Kidney glomerular epithelial cell (primary cell): ENCODE measurements around the gene GOLGA6A.
A peak's percentile ranks its signal among the peaks of the same experiment; 100 is the strongest.
"Not testable (repeated sequence)": the region's sequence is repeated elsewhere in the genome, so short reads cannot be mapped to it uniquely, and the experiment has no call there.

Experiments
- DNase-seq: peaks from one replicate; lab custom pipeline; 2025; lab: John Stamatoyannopoulos, UW

Gene GOLGA6A

DNA sequence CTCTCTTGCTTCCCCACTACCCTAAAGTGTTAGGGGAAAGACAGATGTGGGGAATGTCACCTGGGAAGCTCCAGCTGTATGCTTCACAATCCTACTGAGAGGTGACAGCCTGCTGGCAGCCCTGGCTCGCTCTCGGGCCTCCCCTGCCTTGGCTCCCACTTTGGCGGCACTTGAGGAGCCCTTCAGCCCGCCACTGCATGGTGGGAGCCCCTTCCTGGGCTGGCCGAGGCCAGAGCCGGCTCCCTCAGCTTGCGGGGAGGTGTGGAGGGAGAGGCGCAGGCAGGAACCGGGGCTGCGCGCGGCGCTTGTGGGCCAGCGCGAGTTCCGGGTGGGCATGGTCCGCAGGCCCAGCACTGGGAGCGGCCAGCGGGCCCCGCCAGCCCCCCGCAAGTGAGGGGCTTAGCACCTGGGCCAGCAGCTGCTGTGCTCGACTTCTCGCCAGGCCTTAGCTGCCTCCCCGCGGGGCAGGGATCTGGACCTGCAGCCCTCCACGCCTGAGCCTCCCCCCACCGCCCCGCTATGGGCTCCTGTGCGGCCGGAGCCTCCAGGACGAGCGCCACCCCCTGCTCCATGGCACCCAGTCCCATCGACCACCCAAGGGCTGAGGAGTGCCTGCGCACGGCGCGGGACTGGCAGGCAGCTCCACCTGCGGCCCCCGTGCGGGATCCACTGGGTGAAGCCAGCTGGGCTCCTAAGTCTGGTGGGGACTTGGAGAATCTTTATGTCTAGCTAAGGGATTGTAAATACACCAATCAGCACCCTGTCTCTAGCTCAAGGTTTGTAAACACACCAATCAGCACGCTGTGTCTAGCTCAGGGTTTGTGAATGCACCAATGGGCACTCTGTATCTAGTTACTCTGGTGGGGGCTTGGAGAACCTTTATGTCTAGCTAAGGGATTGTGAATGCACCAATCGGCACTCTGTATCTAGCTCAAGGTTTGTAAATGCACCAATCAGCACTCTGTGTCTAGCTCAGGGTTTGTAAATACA is 29.8 kb downstream of the GOLGA6A start:
- not testable (repeated sequence) for DNase-seq

DNA sequence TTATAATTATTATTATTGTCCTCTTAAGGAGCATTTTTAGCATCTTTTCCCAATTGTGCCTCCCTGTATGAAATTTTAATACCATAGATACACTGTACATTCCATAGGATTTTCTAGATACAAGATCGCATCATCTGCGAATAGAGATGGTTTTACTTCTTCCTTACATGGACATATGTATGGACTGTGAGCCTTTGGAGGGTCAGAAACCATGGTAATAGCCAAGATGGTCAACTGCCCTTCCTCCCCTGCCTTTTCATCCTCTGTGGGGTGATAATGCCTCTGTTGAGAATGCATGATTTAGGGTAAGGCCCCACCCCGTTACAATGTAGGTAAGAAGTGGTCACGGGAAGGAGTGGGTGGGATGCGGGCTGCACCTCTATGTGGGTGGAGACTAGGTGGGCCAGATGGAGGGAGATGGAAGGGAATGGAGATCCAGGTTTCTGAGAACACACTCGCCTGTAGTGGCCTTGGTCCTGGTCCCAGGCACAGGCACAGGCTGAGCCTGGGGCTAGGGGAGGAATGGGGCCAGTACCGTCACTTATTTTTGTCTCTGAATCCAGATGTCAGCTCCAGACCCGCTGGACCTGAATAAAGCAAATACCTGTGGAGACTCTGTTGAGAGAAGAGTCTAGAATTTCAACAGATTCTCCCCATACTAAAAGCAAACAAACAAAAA is 31.7 kb downstream of the GOLGA6A start:
- DNase-seq, result no peak

DNA sequence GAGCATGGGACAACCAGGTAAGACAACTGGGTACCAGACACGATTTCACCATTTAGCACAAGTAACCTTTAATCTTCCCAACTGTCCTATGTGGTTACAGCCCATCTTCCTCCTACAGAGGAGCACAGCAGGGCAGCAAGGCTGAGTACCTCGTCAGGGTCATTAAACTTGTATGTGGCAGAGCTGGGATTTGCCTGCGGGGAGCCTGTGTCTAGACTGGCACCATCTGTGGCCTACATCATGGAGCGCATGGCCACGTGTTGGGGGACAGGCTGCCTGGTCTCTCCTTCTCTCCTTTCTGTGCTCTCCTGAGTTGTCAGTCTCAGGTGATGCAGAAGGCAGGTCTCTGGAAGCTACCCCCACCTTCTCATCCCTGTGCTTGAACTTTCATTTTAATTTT is 32.2 kb downstream of the GOLGA6A start:
- no peak for DNase-seq

DNA sequence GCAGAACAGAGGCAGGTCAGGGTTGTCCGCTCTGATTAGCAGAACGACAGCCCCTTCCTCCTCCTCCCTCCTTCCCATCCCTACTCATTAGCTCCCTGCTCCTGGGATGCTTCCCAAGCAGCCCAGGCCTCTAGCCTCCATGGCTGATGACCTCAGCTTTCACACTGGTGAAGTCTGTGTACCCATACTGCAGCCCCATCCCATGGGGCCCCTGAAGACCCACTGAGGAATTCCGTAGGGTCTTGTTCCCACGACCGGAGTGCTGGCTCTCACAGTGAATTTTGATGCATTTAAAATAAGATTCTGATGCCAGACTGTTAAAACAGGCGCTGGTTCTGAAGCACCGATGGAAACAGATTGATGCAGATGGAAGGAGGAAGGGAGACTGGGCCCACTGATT is 36.1 kb downstream of the GOLGA6A start:
- DNase-seq, result no peak

DNA sequence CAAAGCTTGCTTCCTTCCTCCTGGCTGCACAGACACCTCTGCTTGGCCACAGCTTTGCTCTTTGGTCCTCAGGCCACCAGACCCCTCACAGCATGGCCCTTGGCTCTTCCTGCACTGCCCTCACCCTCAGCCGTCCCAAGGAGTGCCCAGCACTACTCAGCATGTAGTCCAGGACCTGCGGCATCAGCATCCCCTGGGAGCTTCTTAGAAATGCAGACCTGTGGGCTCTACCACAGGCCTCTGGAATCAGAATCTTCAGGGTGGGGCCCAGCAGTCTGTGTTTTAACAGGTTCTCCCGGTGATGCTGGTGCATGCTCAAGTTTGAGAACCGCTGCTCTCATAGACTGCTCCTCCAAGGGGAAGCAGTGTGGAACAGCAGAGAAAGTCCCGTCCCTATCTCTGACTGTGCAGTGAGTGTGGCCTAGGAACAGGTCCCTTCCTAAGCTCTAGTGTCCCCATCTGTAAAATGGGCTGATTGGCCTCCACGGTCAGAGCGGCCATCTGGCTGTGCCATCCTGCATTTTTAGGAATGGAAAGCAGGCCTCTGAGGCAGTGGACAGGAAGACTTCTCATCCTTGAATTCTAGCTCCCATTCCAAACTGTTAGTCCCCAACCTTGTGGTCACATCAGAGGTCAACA is 36.6 kb downstream of the GOLGA6A start:
- DNase-seq, result no peak

DNA sequence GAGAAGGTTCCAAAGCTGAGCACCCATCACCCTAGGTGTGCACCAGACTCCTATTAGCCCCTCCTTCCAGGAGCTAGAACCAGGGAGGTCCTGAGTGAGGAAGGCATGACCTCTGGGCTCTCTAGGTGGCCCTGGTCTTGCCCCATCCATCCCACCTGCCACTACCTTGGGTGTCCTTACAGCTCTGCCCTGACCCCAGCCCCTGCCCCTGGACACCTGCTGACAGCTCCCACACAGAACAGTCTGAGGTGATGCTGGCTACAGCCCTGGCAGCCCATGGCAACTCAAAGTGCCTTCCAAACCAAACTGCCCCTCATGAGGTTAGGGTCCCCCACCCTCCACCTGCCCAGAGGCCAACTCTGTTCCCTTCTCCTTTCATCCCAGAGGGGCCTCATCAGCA is 37.2 kb downstream of the GOLGA6A start:
- no peak for DNase-seq

DNA sequence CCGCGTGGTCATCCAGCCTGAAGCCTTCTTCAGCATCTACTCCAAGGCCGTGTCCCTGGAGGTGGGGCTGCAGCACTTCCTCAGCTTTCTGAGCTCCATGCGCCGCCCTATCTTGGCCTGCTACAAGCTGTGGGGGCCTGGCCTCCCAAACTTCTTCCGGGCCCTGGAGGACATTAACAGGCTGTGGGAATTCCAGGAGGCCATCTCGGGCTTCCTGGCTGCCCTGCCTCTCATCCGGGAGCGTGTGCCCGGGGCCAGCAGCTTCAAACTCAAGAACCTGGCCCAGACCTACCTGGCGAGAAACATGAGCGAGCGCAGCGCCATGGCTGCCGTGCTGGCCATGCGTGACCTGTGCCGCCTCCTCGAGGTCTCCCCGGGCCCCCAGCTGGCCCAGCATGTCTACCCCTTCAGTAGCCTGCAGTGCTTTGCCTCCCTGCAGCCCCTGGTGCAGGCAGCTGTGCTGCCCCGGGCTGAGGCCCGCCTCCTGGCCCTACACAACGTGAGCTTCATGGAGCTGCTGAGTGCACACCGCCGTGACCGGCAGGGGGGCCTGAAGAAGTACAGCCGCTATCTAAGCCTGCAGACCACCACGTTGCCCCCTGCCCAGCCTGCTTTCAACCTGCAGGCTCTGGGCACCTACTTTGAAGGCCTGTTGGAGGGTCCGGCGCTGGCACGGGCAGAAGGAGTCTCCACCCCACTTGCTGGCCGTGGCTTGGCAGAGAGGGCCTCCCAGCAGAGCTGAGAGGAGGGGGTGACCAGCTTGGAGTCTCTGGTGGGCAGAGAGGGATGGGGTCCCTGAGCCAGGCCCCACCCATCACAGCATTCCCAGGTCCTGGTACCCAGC is 37.9 kb downstream of the GOLGA6A start:
- no peak for DNase-seq

DNA sequence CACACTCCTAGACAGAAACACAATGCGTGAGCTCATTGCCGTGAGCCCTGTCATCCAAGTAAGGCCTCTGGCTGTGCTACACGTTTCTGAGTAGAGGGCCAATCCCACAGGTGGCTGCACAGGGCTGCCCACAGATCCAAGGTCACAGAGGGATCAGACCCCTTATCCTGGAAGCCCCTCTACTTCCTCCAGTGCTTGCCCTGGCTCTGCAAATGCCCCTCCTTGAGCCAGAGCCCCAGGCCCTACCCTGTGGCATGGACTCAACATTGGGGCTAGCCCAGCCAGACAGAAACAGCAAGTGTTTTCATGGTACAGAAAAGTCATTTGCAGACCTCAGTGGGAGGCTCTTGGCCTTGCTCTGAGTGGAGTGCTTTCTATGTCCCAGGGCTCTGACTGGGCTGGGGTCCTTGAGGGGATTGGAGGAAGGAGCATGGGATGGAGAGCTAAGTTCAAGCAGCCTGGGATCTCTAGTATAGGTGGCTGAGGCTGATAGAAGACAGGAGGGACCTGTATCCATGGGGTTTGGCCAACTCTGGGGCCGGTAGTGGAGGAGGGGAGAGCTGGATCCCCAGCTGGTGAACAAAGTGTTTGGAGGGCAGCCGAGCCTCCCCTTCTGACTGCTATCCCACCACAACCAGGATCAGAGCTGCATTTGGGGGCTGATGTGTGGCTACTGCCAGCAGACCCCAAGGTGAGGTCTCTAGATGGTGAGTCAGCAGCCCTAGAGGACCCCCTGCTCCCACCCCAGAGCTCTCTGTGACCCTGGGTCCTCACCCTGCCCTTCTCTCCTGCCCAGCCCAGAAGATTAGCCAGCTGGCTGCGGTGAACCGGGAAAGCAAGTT is 38.7 kb downstream of the GOLGA6A start:
- no peak for DNase-seq

DNA sequence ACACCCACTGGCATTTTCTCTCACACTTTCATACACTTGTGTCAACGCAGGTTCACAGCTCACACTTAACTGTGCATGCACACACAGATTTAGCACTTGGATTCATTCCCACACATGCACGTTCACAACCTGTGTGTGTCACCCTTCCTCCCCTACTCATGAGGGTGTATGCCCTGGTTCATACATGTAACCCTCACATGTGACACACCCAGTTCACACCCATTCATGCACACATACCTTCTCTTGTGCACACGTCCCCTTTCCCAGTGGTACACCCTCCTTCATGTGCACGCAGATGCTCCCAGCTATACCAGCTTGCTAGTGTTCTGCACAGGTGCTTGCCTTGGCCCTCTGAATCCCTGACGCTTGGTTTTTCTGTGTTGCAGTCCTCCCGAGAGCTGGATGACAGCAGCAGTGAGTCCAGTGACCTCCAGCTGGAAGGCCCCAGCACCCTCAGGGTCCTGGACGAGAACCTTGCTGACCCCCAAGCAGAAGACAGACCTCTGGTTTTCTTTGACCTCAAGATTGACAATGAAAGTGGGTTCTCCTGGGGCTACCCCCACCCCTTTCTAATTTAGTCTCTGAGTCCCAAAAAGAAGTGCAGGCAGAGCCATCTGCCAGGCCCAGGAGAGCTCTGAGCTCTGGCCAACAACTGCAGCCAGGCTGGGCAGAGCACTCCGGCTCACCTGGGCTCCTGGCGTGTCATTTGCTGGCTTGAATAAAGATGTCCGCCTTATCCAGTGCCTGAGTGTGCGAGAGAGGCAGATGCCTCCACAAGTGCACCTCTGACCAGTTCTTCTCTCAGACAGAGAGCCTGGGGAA is 39.5 kb downstream of the GOLGA6A start:
- no peak for DNase-seq

DNA sequence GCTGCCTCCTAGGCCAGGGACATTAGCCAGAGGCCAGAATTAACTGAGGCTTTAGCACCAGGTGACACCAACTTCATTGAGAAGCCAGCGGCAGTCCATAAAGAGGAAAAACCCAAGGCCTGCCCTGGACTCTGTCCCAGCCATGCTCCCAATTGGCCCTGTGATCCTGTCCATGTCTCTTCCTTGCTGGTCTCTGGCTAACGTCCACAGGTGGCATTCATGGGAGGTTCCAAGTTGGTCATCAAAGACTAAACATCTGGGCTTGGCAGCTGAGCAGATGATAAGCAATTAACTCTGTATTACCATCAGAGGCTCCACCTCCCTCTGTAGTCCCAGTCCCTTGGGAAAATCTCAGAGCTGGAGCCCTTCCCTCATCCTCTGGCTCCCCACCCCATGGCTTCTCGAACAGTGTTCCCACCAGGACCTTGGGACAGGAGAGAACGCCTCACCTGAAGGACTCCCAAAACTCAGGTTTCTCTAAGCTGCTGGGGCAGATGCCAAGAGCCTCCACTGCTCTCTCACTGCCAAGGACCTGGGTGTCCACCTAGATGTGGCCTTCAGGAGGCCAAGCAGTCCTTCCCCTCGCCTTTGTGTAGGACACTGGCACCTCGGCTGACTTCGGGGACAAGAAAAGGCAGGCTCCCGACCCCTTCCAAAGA is 40.4 kb downstream of the GOLGA6A start:
- no peak for DNase-seq

DNA sequence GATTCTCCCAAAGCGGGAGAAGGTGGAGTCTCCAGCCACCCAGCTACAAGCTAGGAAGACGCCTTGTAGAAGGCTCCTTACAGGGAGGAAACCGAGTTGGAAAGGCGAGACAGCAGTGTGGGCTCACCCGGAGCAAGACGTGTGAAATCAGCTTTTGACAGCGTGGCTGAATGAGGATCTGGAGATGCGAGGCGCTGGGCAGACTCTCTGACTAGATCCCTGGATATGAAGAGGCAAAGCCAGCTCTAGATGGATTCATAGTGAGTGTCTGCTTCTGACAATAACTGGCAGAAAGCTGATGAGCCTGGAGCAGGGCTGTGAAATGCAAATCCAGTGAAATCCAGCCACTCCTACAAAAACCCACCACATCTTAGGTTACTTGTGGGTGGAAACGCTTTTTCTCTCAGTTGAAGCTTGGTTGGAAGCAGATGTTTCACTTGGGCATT is 41.0 kb downstream of the GOLGA6A start:
- no peak for DNase-seq

DNA sequence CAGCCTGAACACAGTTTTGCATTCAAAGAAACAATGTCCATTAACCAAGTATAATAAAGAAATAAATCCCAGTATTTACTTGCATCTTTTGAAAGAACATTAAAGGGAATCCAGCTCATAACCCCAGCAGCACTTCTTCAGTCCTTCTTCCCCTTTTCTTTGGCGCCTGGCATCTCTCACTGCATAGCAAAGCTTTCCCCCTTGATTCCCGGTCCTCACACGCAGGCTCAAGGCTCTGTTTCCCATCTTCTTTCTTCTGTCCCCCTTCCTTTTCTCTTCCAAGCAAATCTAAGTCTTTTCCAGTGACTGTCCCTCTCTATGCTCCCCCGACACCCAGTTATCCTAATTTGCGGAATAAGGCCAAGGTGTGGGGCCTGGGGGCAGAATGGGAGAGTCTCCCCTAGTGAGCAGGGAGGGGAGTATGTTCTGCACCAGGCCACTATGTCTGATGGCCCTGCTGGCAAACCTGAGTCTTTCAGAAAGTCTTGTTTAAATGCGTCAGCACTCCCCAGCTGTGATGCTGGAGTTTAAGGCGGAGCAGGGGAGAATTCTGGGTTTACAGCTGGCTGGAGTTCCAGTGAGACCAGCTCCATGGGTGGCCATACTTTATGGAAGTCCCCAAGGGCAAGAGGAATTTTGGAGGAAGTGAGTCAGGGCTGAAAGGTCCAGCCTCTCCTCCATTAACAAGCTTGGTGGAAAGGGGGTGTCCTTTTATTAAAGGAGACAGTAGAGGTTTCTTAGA is 42.1 kb downstream of the GOLGA6A start:
- DNase-seq, result no peak

DNA sequence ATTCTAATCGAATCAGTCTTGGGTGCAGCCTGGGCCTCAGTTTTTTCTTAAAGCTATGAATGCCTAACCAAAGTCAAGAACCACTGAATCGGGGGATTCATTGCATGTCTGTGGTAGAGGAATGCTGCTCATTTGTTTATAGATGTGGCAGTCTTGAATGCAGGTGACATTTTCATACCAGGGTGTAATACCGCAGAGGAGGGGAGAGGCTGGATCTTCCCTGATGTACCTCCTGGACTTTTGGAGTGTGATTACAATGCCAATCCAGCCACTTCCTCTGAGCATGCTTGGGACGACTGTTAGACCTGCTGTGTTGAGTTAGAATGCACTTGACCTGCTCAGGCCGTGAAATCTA is 42.7 kb downstream of the GOLGA6A start:
- no peak for DNase-seq

DNA sequence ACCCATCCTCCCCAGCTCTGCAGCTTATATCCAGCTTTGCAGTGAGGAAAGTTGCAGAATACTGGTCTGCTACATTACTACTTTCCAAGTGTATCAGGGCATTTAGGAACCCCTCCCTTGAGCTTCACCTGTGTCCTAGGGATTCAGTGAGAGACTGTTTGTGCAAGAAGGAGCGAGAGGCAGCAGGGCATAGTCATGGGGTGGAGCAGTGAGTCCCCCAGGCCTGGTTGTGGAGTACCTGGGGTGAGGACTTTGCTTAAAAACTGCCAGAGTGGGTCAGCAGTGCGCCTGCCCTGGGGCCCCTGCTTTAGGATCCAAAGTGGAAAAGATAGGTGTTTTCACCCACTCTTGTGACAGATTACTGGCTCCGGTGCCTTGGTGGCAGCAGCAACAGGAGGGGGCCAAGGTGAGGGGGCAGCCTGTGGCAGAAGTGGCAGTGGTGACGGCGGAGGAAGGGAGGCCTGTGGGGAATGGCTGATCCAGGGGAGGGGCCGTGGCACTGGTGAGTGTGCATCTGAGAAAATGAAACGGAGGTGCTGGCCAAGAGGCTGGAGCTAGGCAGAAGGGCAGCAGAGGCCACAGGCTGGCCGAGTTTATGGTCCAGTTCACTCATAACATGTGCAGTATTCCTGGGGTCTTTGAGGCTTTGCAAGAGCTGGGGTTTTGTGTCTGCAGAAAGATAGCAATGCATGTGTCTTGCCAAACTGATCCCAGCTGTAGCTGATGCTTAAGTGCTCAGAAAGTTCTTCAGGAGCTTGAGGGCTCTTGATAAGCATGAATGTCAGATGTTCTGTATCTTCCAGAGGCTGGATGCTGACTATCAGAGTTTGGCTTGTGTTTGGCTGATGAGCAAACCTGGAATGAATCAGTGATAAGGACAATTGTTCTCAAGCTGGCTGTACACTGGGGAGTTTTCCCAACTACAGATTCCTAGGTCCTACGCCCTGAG is 43.4 kb downstream of the GOLGA6A start:
- DNase-seq, result peak; percentile 6

DNA sequence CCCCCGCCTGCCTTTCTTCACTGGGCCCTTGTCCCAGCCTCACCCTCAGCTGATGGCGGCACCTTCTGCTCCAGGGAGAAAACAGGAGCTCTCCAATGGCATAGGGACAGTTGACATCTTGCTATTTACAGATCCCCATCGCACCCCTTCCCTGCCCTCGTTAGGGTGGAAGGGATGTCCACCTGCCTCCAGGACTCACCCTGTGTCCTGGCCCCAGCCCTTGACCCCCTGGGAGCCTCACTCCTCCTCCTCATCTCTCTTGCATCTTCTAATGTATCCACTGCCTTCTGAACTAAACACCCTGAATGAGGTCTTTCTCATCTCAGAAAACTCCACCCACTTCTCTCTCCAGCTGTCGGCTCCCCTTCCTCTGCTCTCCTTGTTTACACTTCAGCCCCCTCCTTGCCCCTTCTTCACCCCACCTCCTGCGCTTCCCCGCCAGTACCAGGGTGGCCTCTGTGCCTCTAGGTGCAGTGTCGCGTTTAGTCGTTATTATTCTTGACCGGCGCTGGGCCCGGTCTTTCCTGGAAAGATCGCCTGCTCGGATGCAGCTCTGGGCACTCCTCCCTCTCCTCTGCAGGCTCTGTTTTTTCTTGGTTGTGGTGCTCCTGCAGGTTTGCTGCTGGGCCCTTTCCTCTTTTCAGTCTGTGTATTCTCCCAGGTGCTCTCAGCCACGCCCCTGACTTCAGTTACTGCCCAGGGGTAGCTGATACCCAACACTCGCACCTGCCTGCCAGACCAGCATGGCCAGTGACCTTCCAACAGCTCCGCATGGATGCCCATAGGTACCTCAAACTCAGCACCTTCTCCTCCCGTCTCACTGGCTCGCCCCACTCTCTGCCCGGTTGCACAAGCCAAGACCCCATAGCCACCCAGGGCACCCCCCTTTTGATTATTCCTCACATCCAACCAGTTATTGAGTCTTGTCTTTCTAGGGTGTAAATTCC is 44.9 kb downstream of the GOLGA6A start:
- no peak for DNase-seq
